Osteoblast (primary cell): ENCODE results near the gene MTERF1. TPM values are rescaled to one million over a fixed set of nuclear protein-coding genes. Genes with fewer than 3 reads are reported as not detected.
A peak's percentile ranks its signal among the peaks of the same experiment; 100 is the strongest.
"Not testable (repeated sequence)": the region's sequence is repeated elsewhere in the genome, so short reads cannot be mapped to it uniquely, and the experiment has no call there.

ENCODE experiments used
- DNase-seq: peaks from one replicate; pipeline ENCODE4 v3.0.0; 2011; ENCODE audit warnings: low spot score, mixed read lengths; ENCODE audit not compliant: insufficient read length; ENCODE audit errors: missing footprints
- H2AFZ ChIP-seq: 2 replicates; pipeline ENCODE4 v1.6.0; 2011; ENCODE audit warnings: mild to moderate bottlenecking, low read length
- H3K27ac ChIP-seq: 2 replicates; pipeline ENCODE4 v1.5.1; 2011; ENCODE audit warnings: mild to moderate bottlenecking, low read depth, low read length, moderate library complexity
- H3K27me3 ChIP-seq: 2 replicates; pipeline ENCODE4 v1.6.0; 2012; ENCODE audit warnings: mild to moderate bottlenecking, control low read depth, inconsistent platforms, low read length, moderate library complexity; ENCODE audit not compliant: insufficient read depth
- H3K36me3 ChIP-seq: 2 replicates; pipeline ENCODE4 v1.5.1; 2011; ENCODE audit warnings: mild to moderate bottlenecking, low read length, control low read depth, moderate library complexity; ENCODE audit not compliant: insufficient read depth
- H3K4me1 ChIP-seq: 2 replicates; pipeline ENCODE4 v1.5.1; 2011; ENCODE audit warnings: mild to moderate bottlenecking, low read length, control low read depth, moderate library complexity; ENCODE audit not compliant: insufficient read depth
- H3K4me2 ChIP-seq: 2 replicates; pipeline ENCODE4 v1.6.0; 2011; ENCODE audit warnings: mild to moderate bottlenecking, low read length; ENCODE audit not compliant: insufficient read depth
- H3K4me3 ChIP-seq: fragments of 200-600 bp; sonication (generic); 3 replicates; pipeline ENCODE4 v1.5.1; 2012; ENCODE audit warnings: mild to moderate bottlenecking, low read length, inconsistent platforms; ENCODE audit not compliant: insufficient read depth
- H3K79me2 ChIP-seq: 2 replicates; pipeline ENCODE4 v1.6.0; 2012; ENCODE audit warnings: mild to moderate bottlenecking, low read length, control low read depth, inconsistent platforms; ENCODE audit not compliant: insufficient read depth
- H3K9me3 ChIP-seq: 2 replicates; pipeline ENCODE4 v1.5.1; 2011; ENCODE audit warnings: low read depth, low read length, control low read depth
- H4K20me1 ChIP-seq: 2 replicates; pipeline ENCODE4 v1.6.0; 2012; ENCODE audit warnings: mild to moderate bottlenecking, low read length, control low read depth; ENCODE audit not compliant: insufficient read depth
- total RNA-seq: library from RNA; depleted of rRNA; stranded (reverse); fragments of >200 nt; gene quantifications from 2 replicates; pipeline ENCODE4 v1.2.3, GENCODE V29; 2012
- TF ChIP-seq, protein P1 (sequence below): IDR thresholded peaks from 2 replicates; pipeline ENCODE4 v1.5.1; 2011; ENCODE audit warnings: mild to moderate bottlenecking, low read depth, low read length, moderate library complexity; ENCODE audit errors: extremely low read depth

Gene MTERF1
- total RNA-seq, 1 donor, result 13.0 TPM

DNA sequence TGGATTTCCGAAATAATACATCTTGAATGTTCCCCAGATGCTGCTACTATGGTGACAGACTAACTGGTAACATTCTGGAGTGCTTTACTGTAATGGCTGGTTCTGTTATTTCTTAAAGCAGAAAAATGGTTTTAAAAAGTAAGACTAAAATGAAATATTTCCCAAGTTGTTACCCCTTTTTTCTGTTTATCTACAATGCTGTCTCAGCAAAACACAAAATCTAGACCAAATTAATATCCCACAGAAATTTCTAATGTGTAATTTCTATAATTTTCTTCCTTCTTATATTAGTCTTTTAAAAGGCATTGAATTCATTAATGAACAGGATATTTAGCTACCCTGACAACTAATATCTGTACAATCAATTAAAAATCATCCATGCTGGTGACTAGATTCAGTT lies 19.1 kb upstream of the MTERF1 start:
- Histone ChIP-seq H3K27me3 (no peaks in the 10 kb centered on the region), H3K79me2 (no peaks in the 10 kb centered on the region), H3K36me3 (no peaks in the 10 kb centered on the region), H3K4me2 (no peak overlapping the region), H3K4me3 (no peak overlapping the region), H3K4me1 (peaks cover 6% of the 10 kb centered on the region), H3K27ac (no peak overlapping the region), H2AFZ (no peak overlapping the region), H3K9me3 (no peaks in the 10 kb centered on the region), H4K20me1 (no peaks in the 10 kb centered on the region)
- DNase-seq, result no peak
- TF ChIP-seq, protein P1, sequence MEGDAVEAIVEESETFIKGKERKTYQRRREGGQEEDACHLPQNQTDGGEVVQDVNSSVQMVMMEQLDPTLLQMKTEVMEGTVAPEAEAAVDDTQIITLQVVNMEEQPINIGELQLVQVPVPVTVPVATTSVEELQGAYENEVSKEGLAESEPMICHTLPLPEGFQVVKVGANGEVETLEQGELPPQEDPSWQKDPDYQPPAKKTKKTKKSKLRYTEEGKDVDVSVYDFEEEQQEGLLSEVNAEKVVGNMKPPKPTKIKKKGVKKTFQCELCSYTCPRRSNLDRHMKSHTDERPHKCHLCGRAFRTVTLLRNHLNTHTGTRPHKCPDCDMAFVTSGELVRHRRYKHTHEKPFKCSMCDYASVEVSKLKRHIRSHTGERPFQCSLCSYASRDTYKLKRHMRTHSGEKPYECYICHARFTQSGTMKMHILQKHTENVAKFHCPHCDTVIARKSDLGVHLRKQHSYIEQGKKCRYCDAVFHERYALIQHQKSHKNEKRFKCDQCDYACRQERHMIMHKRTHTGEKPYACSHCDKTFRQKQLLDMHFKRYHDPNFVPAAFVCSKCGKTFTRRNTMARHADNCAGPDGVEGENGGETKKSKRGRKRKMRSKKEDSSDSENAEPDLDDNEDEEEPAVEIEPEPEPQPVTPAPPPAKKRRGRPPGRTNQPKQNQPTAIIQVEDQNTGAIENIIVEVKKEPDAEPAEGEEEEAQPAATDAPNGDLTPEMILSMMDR, result no peak

DNA sequence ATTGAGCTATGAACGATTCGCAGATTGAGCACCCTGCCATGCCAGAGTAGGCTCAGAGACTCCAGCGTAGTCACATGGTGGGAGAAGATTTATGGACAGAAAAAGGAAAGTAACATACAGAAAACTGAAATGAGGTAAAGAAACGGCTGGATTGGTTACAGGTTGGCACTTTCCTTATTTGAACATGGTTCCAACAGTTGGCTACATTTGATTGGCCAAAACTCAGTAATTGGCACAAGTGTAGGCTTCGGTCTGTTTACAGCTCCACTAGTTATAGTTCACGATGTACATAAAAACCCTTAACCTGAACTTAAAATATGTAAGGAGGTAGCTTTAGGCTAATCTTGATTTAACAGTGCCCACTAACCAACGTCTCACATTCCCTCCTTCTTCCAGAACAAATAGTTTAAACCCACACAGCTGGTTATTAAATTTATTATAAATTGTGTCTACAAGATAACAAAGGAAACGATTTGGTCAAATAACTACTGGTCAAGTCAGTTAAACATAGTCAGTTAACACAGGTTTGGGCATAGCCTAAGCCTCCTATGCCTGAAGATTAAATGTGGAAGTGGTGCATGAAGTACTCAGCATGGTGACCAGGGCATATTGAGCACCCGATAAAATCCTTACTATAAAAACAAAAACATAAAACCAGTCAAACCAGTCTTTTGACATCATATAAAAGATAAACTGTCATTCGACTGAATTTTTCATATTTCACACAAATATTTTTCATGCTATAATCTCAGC lies 17.9 kb upstream of the MTERF1 start:
- Histone ChIP-seq H3K36me3 (no peaks in the 10 kb centered on the region), H4K20me1 (no peaks in the 10 kb centered on the region), H2AFZ (no peak overlapping the region), H3K4me3 (no peak overlapping the region), H3K4me1 (peaks cover 7% of the 10 kb centered on the region), H3K79me2 (no peaks in the 10 kb centered on the region), H3K27me3 (no peaks in the 10 kb centered on the region), H3K4me2 (no peak overlapping the region), H3K9me3 (no peaks in the 10 kb centered on the region), H3K27ac (no peak overlapping the region)
- TF ChIP-seq, protein P1, result no peak
- no peak for DNase-seq

GRCh38 chr7:91894781-91895480 lies 14.4 kb upstream of the MTERF1 start:
- no peak overlapping the region for H3K27ac ChIP-seq
- H3K4me2 ChIP-seq, result peak overlapping the region; percentile 27
- DNase-seq, result no peak

GRCh38 chr7:91893699-91894098 lies 13.2 kb upstream of the MTERF1 start:
- H3K4me3 ChIP-seq, H3K27me3 ChIP-seq, H2AFZ ChIP-seq, H3K4me2 ChIP-seq, H3K9me3 ChIP-seq, H4K20me1 ChIP-seq, H3K27ac ChIP-seq, DNase-seq, H3K36me3 ChIP-seq, H3K79me2 ChIP-seq: not testable (repeated sequence)
- peaks cover 21% of the 10 kb centered on the region for H3K4me1 ChIP-seq

More at GRCh38 chr7:91894781-91895480, 14.4 kb upstream of the MTERF1 start:
- no peak overlapping the region for H2AFZ ChIP-seq
- H4K20me1 ChIP-seq, result no peaks in the 10 kb centered on the region
- no peaks in the 10 kb centered on the region for H3K36me3 ChIP-seq
- H3K4me1 ChIP-seq, result peaks cover 21% of the 10 kb centered on the region
- TF ChIP-seq, protein P1, result no peak
- H3K4me3 ChIP-seq, result no peak overlapping the region
- no peaks in the 10 kb centered on the region for H3K27me3 ChIP-seq
- no peaks in the 10 kb centered on the region for H3K9me3 ChIP-seq
- H3K79me2 ChIP-seq, result no peaks in the 10 kb centered on the region
